HCT116 (cell line): ENCODE data around the gene SULT2B1.

Experiments
- CEBPB ChIP-seq: IDR thresholded peaks from 2 replicates; pipeline ENCODE4 v1.6.1; 2012; ENCODE audit warnings: low read depth
- CTCF ChIP-seq, 3 experiments: fragments of 200-600 bp in 1 of 3; sonication (generic) in 1 of 3; IDR thresholded peaks in 2 of 3; conservative IDR thresholded peaks in 1 of 3; 2 replicates each; pipeline ENCODE4 v1.5.1; 2012 to 2017; ENCODE audit warnings: low read depth in 2 of 3, low read length in 2 of 3, antibody characterized with exemption in 1 of 3, borderline replicate concordance in 1 of 3, control low read depth in 1 of 3, mild to moderate bottlenecking in 1 of 3, mixed read lengths in 1 of 3, mixed run types in 1 of 3, moderate library complexity in 1 of 3; ENCODE audit not compliant: insufficient read depth in 1 of 3
- ELF1 ChIP-seq: IDR thresholded peaks from 2 replicates; pipeline ENCODE4 v1.6.1; 2012; ENCODE audit warnings: low read depth, borderline replicate concordance
- EZH2 ChIP-seq: fragments of 200-600 bp; sonication (generic); IDR thresholded peaks from 2 replicates; pipeline ENCODE4 v1.6.1; 2017; ENCODE audit warnings: antibody characterized with exemption, mixed run types
- POLR2A ChIP-seq: IDR thresholded peaks from 2 replicates; pipeline ENCODE4 v1.7.0; 2011; ENCODE audit warnings: borderline replicate concordance; ENCODE audit not compliant: insufficient read depth, insufficient read length; ENCODE audit errors: extremely low read depth
- POLR2AphosphoS5 ChIP-seq: IDR thresholded peaks from 2 replicates; pipeline ENCODE4 v1.6.1; 2011; ENCODE audit warnings: mild to moderate bottlenecking, low read depth, low read length, moderate library complexity
- RAD21 ChIP-seq: IDR thresholded peaks from 2 replicates; pipeline ENCODE4 v1.6.1; 2012; ENCODE audit warnings: low read depth, mild to moderate bottlenecking
- ZNF274 ChIP-seq: fragments of 200-500 bp; sonication (Bioruptor generic); IDR thresholded peaks from 2 replicates; pipeline ENCODE4 v1.6.1; 2014; ENCODE audit warnings: mild to moderate bottlenecking, low read depth, low read length, inconsistent platforms
- TF ChIP-seq, protein P1 (sequence below): IDR thresholded peaks from 2 replicates; pipeline ENCODE4 v1.6.1; 2012; ENCODE audit warnings: low read depth

GRCh38 chr19:48596679-48597465 lies 44.9 kb downstream of the SULT2B1 start:
- TF ChIP-seq CEBPB (no peak), ELF1 (no peak), CTCF (IDR thresholded peaks at IDR 0.05 in 2 of 3, conservative IDR thresholded peaks at IDR 0.05 in 1 of 3; ENCODE audit: borderline replicate concordance in 1 of 3, insufficient read depth in 1 of 3, low read depth in 2 of 3, low read length in 2 of 3) (no peak), RAD21 (no peak), EZH2 (no peak), POLR2AphosphoS5 (no peak), ZNF274 (no peak), POLR2A (no peak)
- TF ChIP-seq, protein P1, sequence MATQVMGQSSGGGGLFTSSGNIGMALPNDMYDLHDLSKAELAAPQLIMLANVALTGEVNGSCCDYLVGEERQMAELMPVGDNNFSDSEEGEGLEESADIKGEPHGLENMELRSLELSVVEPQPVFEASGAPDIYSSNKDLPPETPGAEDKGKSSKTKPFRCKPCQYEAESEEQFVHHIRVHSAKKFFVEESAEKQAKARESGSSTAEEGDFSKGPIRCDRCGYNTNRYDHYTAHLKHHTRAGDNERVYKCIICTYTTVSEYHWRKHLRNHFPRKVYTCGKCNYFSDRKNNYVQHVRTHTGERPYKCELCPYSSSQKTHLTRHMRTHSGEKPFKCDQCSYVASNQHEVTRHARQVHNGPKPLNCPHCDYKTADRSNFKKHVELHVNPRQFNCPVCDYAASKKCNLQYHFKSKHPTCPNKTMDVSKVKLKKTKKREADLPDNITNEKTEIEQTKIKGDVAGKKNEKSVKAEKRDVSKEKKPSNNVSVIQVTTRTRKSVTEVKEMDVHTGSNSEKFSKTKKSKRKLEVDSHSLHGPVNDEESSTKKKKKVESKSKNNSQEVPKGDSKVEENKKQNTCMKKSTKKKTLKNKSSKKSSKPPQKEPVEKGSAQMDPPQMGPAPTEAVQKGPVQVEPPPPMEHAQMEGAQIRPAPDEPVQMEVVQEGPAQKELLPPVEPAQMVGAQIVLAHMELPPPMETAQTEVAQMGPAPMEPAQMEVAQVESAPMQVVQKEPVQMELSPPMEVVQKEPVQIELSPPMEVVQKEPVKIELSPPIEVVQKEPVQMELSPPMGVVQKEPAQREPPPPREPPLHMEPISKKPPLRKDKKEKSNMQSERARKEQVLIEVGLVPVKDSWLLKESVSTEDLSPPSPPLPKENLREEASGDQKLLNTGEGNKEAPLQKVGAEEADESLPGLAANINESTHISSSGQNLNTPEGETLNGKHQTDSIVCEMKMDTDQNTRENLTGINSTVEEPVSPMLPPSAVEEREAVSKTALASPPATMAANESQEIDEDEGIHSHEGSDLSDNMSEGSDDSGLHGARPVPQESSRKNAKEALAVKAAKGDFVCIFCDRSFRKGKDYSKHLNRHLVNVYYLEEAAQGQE, result no peak
